GM23338 (cell line): ENCODE results near the gene FASLG. TPM values are rescaled to one million over a fixed set of nuclear protein-coding genes. Genes with fewer than 3 reads are reported as not detected.

Experiments
- ATAC-seq: fragments of 200-7000 bp; cut with Tn5 transposase; 3 replicates; pipeline ENCODE4 v1.9.1; 2020
- DNase-seq: peaks from one replicate; pipeline ENCODE4 v3.0.0-alpha.2; 2015; ENCODE audit warnings: low spot score
- H2AFZ ChIP-seq: fragments of 200-600 bp; sonication (generic); 2 replicates; pipeline ENCODE4 v1.8.0; 2016; ENCODE audit warnings: antibody characterized with exemption, mild to moderate bottlenecking, moderate library complexity
- H3F3A ChIP-seq: fragments of 200-600 bp; sonication (generic); replicated peaks from 2 replicates; pipeline ENCODE4 v1.8.0; 2017; ENCODE audit warnings: antibody characterized with exemption, mixed run types, low read depth
- H3K27ac ChIP-seq: fragments of 200-600 bp; sonication (generic); 2 replicates; pipeline ENCODE4 v1.6.1; 2016; ENCODE audit warnings: low read depth
- H3K27me3 ChIP-seq: fragments of 200-600 bp; sonication (generic); 2 replicates; pipeline ENCODE4 v1.8.0; 2016; ENCODE audit warnings: mild to moderate bottlenecking, mixed run types, moderate library complexity; ENCODE audit not compliant: insufficient read depth
- H3K36me3 ChIP-seq: fragments of 200-600 bp; sonication (generic); 2 replicates; pipeline ENCODE4 v1.8.0; 2016; ENCODE audit warnings: mild to moderate bottlenecking; ENCODE audit not compliant: insufficient read depth
- H3K4me1 ChIP-seq: fragments of 200-600 bp; sonication (generic); 2 replicates; pipeline ENCODE4 v1.8.0; 2016; ENCODE audit warnings: mild to moderate bottlenecking, moderate library complexity; ENCODE audit not compliant: insufficient read depth
- H3K4me2 ChIP-seq: fragments of 200-600 bp; sonication (generic); 2 replicates; pipeline ENCODE4 v1.7.1; 2017; ENCODE audit warnings: mixed run types
- H3K4me3 ChIP-seq: fragments of 200-600 bp; sonication (generic); 2 replicates; pipeline ENCODE4 v1.6.1; 2016; ENCODE audit warnings: mixed run types
- H3K79me2 ChIP-seq: fragments of 200-600 bp; sonication (generic); replicated peaks from 2 replicates; pipeline ENCODE4 v1.8.0; 2017; ENCODE audit warnings: mild to moderate bottlenecking; ENCODE audit not compliant: insufficient read depth
- H3K9me2 ChIP-seq: fragments of 200-600 bp; sonication (generic); 2 replicates; pipeline ENCODE4 v1.8.0; 2017; ENCODE audit not compliant: insufficient read depth
- H4K20me1 ChIP-seq: fragments of 200-600 bp; sonication (generic); replicated peaks from 2 replicates; pipeline ENCODE4 v1.8.0; 2017; ENCODE audit warnings: mild to moderate bottlenecking; ENCODE audit not compliant: insufficient read depth
- H3K27ac Mint-ChIP-seq: 2 replicates; pipeline ENCODE4 v1.8.0; 2020; ENCODE audit warnings: inconsistent platforms, mild to moderate bottlenecking, moderate library complexity, mixed read lengths
- H3K27me3 Mint-ChIP-seq: 3 replicates; pipeline ENCODE4 v1.8.0; 2022; ENCODE audit warnings: low read depth, mild to moderate bottlenecking, moderate library complexity, mixed read lengths, inconsistent platforms; ENCODE audit not compliant: insufficient read depth, poor library complexity
- H3K36me3 Mint-ChIP-seq: 3 replicates; pipeline ENCODE4 v1.8.0; 2021; ENCODE audit warnings: low read depth, mild to moderate bottlenecking, inconsistent platforms, moderate library complexity, mixed read lengths
- H3K4me1 Mint-ChIP-seq: 3 replicates; pipeline ENCODE4 v1.8.0; 2020; ENCODE audit warnings: mild to moderate bottlenecking, inconsistent platforms, mixed read lengths
- H3K4me3 Mint-ChIP-seq: 3 replicates; pipeline ENCODE4 v1.8.0; 2021; ENCODE audit warnings: moderate library complexity, mild to moderate bottlenecking, inconsistent platforms, mixed read lengths
- H3K9me3 Mint-ChIP-seq: 3 replicates; pipeline ENCODE4 v1.8.0; 2020; ENCODE audit warnings: moderate library complexity, mild to moderate bottlenecking, inconsistent platforms, mixed read lengths
- CREB1 ChIP-seq: fragments of 250-450 bp; sonication (Bioruptor Pico); IDR thresholded peaks from 2 replicates; pipeline ENCODE4 v1.5.0; 2020; ENCODE audit warnings: low read depth, mild to moderate bottlenecking, moderate library complexity
- CTCF ChIP-seq, 2 experiments: fragments of 200-600 bp in 1 of 2; sonication (generic) in 1 of 2; conservative IDR thresholded peaks; 2 replicates each; pipeline versions ENCODE4 v1.5.1 to v1.6.1; 2016 to 2017; ENCODE audit warnings: antibody characterized with exemption in 2 of 2, low read depth in 2 of 2, mild to moderate bottlenecking in 2 of 2, moderate library complexity in 1 of 2
- ETS1 ChIP-seq: IDR thresholded peaks from 2 replicates; pipeline ENCODE4 v1.6.1; 2016; ENCODE audit warnings: antibody characterized with exemption
- EZH2 ChIP-seq: fragments of 200-600 bp; sonication (generic); IDR thresholded peaks from one replicate; pipeline ENCODE4 v1.8.0; 2017; ENCODE audit warnings: antibody characterized with exemption, mild to moderate bottlenecking, low read depth; ENCODE audit not compliant: unreplicated experiment
- EZH2phosphoT487 ChIP-seq: fragments of 200-600 bp; sonication (generic); IDR thresholded peaks from one replicate; pipeline ENCODE4 v1.8.1; 2018; ENCODE audit warnings: antibody characterized with exemption; ENCODE audit not compliant: unreplicated experiment
- NANOG ChIP-seq: IDR thresholded peaks from 2 replicates; pipeline ENCODE4 v1.6.1; 2016; ENCODE audit warnings: antibody characterized with exemption, borderline replicate concordance
- POLR2AphosphoS5 ChIP-seq: IDR thresholded peaks from 2 replicates; pipeline ENCODE4 v1.6.1; 2016; ENCODE audit warnings: antibody characterized with exemption, low read depth
- REST ChIP-seq: IDR thresholded peaks from one replicate; pipeline ENCODE4 v1.6.1; 2018; ENCODE audit warnings: antibody characterized with exemption; ENCODE audit not compliant: unreplicated experiment
- STAT1 ChIP-seq: IDR thresholded peaks from one replicate; pipeline ENCODE4 v1.6.1; 2016; ENCODE audit warnings: antibody characterized with exemption; ENCODE audit not compliant: unreplicated experiment
- ZNF114 ChIP-seq: fragments of 250-450 bp; sonication (Bioruptor Pico); IDR thresholded peaks from 2 replicates; pipeline ENCODE4 v1.5.0; 2020; ENCODE audit warnings: mild to moderate bottlenecking, moderate library complexity
- ZNF331 ChIP-seq: fragments of 250-450 bp; sonication (Bioruptor Pico); IDR thresholded peaks from 2 replicates; pipeline ENCODE4 v1.5.0; 2020; ENCODE audit warnings: low read depth, mild to moderate bottlenecking, moderate library complexity
- ZNF462 ChIP-seq: fragments of 250-450 bp; sonication (Bioruptor Pico); IDR thresholded peaks from 2 replicates; pipeline ENCODE4 v1.5.0; 2020; ENCODE audit warnings: mild to moderate bottlenecking, moderate library complexity
- polyA plus RNA-seq: library from polyadenylated mRNA; unstranded; fragments of >200 nt; fragmentation: Nextera tagmentation; extraction: Ambion mirVana; gene quantifications from 2 replicates; pipeline ENCODE4 v1.2.1, GENCODE V29; 2016
- total RNA-seq: library from RNA; depleted of rRNA; stranded (reverse); fragments of >200 nt; shearing (Covaris generic); gene quantifications from 2 replicates; pipeline ENCODE4 v1.2.3, GENCODE V29; 2014

Gene FASLG
- total and polyA plus RNA-seq, 2 experiments from 2014 or later, result not detected

GRCh38 chr1:172669011-172669410 lies 10.1 kb downstream of the FASLG start (continued):
- TF ChIP-seq ZNF114 (CRISPR knock-in tag) (no peak), NANOG (no peak)

- ATAC-seq (no peak), DNase-seq (no peak)
- no peaks in the 10 kb centered on the region for H3K9me3 Mint-ChIP-seq
- H3K36me3 Mint-ChIP-seq, result no peaks in the 10 kb centered on the region
- H3K27ac Mint-ChIP-seq, result no peak overlapping the region
- H3K4me3 Mint-ChIP-seq, result no peak overlapping the region
- Histone ChIP-seq H4K20me1 (no peaks in the 10 kb centered on the region), H3F3A (no peaks in the 10 kb centered on the region), H3K79me2 (no peaks in the 10 kb centered on the region), H3K36me3 (no peaks in the 10 kb centered on the region), H3K27ac (no peak overlapping the region), H3K9me2 (peaks cover 5% of the 10 kb centered on the region), H3K27me3 (no peaks in the 10 kb centered on the region), H2AFZ (no peak overlapping the region), H3K4me2 (no peak overlapping the region), H3K4me3 (no peak overlapping the region), H3K4me1 (no peaks in the 10 kb centered on the region)
- H3K4me1 Mint-ChIP-seq, result no peaks in the 10 kb centered on the region
- no peaks in the 10 kb centered on the region for H3K27me3 Mint-ChIP-seq
- TF ChIP-seq ZNF462 (CRISPR knock-in tag) (no peak), EZH2phosphoT487 (no peak), ZNF331 (CRISPR knock-in tag) (no peak), STAT1 (no peak), REST (no peak), CREB1 (CRISPR knock-in tag) (no peak), NANOG (no peak), CTCF (conservative IDR thresholded peaks at IDR 0.05; ENCODE audit: low read depth in 2 of 2) (no peak), ZNF114 (CRISPR knock-in tag) (no peak), EZH2 (no peak), ETS1 (no peak), POLR2AphosphoS5 (no peak)
These were observed 11.4 kb downstream of the FASLG start for GRCh38 chr1:172670316-172670715.
